Measurements from ENCODE around the gene TTLL5.
A peak's percentile ranks its signal among the peaks of the same experiment; 100 is the strongest.

Gene TTLL5

GRCh38 chr14:75926431-75927115 is 265.5 kb downstream of the TTLL5 start:
- DNase-seq = no peak

- peak in 1 of 3 experiments; percentile 60 for DNase-seq
These were observed 266.6 kb downstream of the TTLL5 start for GRCh38 chr14:75927564-75928087.

- DNase-seq = no peak
These were observed 267.7 kb downstream of the TTLL5 start for GRCh38 chr14:75928690-75929181.

GRCh38 chr14:75933712-75934296 is 272.8 kb downstream of the TTLL5 start:
- DNase-seq = no peak

GRCh38 chr14:75934998-75935628 is 274.1 kb downstream of the TTLL5 start:
- DNase-seq = peak; percentile 18 to 77 (median 26)

- DNase-seq = no peak
These were observed 278.2 kb downstream of the TTLL5 start for GRCh38 chr14:75939200-75939599.

GRCh38 chr14:75941030-75941429 is 280.0 kb downstream of the TTLL5 start:
- DNase-seq = no peak

- DNase-seq = no peak
These were observed 283.7 kb downstream of the TTLL5 start for GRCh38 chr14:75944607-75945241.

GRCh38 chr14:75946785-75947184 is 285.7 kb downstream of the TTLL5 start:
- no peak for DNase-seq

GRCh38 chr14:75952489-75952888 is 291.4 kb downstream of the TTLL5 start:
- DNase-seq = no peak

- DNase-seq = no peak
These were observed 298.0 kb downstream of the TTLL5 start for GRCh38 chr14:75959031-75959430.

- DNase-seq = no peak
These were observed 299.2 kb downstream of the TTLL5 start for GRCh38 chr14:75960231-75960630.

GRCh38 chr14:75961662-75962061 is 300.6 kb downstream of the TTLL5 start:
- DNase-seq = no peak

- no peak for DNase-seq
These were observed 306.8 kb downstream of the TTLL5 start for GRCh38 chr14:75967866-75968265.

GRCh38 chr14:75968456-75968855 is 307.4 kb downstream of the TTLL5 start:
- DNase-seq = no peak

- no peak for DNase-seq
These were observed 308.1 kb downstream of the TTLL5 start for GRCh38 chr14:75969126-75969525.

GRCh38 chr14:75969891-75970290 is 308.8 kb downstream of the TTLL5 start:
- DNase-seq = no peak

GRCh38 chr14:75970989-75971388 is 309.9 kb downstream of the TTLL5 start:
- no peak for DNase-seq

- no peak for DNase-seq
These were observed 310.5 kb downstream of the TTLL5 start for GRCh38 chr14:75971509-75971908.

- DNase-seq = peak in 2 of 3 experiments; percentile 22 to 62
These were observed 311.9 kb downstream of the TTLL5 start for GRCh38 chr14:75972801-75973421.

GRCh38 chr14:75976826-75977581 is 316.0 kb downstream of the TTLL5 start:
- no peak for DNase-seq

- no peak for DNase-seq
These were observed 316.5 kb downstream of the TTLL5 start for GRCh38 chr14:75977582-75977943.
